AG08395 (cell line): ENCODE data around the gene EP400.
A peak's percentile ranks its signal among the peaks of the same experiment; 100 is the strongest.
"Not testable (repeated sequence)": the region's sequence is repeated elsewhere in the genome, so short reads cannot be mapped to it uniquely, and the experiment has no call there.

ENCODE experiments used
- DNase-seq: peaks from one replicate; pipeline ENCODE4 v3.0.0; 2012; ENCODE audit warnings: mixed read lengths, low spot score

The EP400 gene

DNA sequence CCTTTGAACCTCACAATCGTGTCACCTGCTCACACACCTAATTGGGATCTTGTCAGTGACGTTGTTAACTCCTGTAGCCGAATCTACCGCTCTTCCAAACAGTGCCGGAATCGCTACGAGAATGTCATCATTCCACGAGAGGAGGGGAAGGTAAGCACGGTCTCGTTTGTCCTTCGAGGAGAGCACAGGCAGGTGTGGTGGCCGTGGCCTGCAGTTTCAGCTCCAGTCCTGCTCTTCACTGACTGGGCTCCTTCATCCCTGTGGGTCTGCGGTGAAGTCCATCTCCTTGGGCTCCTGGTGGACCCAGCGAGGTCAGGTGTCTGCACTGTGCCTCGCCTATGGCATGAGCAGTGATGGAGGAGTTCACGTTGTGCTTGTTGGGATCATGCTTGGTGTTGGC lies 96.0 kb downstream of the EP400 start:
- no peak for DNase-seq

DNA sequence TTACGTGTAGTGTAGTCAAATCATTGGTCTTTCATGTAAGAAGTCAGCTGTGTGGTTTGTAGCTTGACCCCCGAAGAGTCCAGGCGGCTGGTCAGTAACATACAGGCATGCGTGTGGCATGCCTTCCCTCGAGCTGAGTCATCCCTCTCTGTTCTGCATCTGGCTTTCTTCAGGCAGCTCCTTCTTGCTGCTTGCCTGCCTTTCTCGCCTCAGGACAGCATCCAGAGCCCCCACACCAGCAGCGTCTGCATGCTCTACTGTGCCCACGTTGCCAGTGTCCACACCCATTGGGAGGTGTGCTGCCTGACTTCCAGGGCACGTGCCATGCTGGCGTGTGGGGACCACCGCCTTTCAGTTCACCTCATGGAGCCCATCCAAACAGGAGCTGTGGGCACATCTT lies 96.8 kb downstream of the EP400 start:
- DNase-seq = peak; percentile 97

DNA sequence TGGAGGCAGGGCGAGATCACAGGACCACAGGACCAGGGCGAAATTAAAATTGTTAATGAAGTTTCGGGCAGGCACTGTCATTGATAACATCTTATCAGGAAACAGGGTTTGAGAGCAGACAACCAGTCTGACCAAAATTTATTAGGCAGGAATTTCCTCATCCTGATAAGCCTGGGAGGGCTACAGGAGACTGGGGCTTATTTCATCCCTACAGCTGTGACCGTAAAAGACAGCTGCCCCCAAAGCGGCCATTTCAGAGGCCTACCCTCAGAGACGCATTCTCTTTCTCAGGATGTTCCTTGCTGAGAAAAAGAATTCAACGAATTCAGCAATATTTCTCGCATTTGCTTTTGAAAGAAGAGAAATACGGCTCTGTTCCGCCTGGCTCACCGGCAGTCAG lies 97.9 kb downstream of the EP400 start:
- DNase-seq = not testable (repeated sequence)

DNA sequence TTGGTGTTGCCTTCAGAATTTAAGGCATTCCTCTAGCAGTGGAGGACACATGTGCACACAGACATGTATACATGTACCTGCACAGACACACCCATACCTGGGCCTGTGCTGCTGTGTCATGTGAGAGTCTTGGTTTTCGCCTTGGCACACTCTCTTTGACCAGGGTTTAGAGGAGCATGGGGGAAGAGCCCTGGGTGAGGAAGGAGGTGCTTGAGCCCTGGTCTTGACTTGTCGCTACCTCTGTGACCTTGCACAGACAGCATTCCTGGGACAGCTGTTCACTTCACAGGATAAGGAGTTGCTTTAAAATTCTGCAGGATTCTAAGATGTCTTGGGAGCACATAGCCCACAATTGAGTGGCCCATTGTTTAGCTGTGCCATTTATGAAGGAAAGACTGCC lies 99.7 kb downstream of the EP400 start:
- no peak for DNase-seq

DNA sequence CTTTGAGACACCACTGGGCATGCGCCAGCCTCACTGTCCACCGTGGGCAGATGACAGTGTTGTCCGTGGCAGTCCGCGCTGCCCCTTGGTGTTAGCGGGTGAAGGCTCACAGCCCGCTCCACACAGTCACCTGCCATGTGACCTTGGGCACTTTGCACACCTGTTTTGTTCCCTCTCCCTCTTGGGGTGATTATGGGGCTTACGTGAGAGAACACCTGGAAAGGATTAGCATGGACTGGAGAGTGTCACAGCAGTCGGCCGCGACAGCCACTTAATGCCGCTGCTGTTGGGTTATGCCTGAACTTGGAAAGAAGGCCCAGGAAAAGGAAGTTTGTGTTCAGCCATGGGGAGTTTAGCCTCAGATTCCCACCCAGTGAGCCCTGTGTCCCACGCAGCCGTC lies 100.1 kb downstream of the EP400 start:
- no peak for DNase-seq

DNA sequence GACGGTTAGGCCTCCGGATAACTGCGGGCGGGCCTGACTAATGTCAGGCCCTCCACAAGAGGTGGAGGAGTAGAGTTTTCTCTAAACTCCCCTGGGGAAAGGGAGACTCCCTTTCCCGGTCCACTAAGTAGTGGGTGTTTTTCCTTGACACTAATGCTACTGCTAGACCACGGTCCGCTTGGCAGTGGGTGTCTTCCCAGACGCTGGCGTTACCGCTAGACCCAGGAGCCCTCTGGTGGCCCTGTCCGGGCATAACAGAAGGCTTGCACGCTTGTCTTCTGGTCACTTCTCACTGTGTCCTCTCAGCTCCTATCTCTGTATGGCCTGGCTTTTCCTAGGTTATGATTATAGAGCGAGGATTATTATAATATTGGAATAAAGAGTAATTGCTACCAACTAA lies 102.0 kb downstream of the EP400 start:
- DNase-seq = not testable (repeated sequence)

DNA sequence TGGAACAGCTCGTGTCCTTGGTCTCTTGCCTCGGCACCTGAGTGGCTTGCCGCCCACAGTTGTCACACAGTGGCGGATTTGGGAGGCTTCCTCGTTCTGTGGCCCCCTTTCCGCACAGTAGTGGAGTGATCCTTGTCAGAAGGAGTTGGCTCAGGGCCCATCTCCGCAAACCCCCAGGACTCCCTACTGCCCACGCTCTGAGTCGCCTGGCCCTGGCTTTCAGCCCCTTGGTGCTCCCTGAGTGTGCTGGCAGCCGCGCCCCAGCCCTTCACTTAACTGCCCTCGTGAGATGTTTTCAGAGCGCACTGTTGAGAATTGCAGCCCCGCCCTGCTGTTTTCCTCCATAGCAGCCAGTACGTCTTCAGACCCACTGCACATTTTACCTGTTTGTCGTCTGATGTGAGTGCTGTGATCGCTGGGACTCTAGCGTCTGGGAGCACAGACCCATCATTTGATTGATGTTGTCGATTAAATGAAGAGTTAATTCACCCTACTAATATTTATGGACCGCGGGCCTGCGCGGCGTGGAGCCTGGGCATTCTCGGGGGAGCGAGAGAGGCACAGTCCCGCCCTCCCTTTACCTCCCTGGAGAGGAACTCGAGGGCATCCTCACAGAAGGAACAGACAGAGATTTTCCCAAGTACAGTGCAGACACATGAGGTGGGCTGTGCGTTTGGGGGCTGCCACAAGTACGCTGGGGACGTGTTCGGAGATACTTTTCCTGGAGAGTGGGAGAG lies 102.6 kb downstream of the EP400 start:
- DNase-seq = no peak

DNA sequence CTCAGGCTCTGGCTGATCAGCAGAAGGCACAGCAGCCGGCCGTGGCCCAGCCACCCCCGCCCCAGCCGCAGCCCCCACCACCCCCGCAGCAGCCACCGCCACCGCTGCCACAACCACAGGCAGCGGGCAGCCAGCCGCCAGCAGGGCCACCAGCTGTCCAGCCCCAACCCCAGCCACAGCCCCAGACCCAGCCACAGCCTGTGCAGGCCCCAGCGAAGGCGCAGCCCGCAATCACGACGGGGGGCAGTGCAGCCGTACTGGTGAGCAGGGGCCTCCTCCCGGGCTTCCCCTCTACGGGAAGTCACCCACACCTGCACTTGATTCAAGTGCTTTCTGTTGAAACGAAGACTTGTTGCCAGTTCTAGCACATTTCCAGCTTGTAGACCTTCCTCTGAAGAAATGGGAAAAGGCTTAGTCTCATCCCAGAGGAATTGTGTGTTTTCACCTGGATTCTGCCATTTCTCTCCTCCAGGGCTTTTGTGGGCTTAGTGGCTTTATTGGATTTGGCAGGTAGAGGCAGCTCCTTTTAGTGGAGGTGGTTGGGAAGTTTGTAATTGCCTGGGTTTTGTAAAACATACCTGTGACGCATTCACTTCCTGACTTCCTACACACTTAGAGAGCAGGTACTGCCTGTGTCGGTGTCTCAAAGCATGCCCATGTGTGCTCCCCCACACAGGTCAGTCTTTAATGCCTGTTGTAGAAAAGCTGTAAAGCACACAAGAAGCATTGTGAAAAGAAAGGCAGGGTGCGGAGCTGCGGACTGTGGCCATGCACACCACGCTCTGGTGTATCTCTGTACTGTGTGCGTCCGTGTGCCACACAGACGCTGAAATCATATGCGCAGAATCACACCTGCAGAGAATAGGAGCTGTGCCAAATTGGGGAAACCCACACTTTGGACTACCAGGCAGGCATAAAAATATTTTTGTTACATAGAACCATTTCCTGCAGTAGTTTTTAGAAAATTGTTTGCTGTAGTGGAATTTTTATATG lies 103.9 kb downstream of the EP400 start:
- no peak for DNase-seq

DNA sequence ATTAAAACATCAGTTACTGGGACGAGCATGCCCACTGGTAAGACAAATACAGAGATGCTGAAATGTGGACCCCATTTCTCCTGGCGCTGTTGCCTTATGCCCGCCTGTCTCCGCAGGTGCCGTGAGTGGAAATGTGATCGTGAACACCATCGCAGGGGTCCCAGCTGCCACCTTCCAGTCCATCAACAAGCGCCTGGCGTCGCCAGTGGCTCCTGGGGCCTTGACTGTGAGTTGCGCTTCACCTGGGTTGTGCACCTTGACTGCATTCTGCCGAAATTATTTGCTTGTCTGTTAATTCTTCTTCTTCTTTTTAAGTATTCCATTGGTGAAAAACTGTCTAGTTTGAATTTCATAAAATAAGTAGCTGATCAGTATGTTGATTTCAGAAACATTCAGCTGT lies 105.2 kb downstream of the EP400 start:
- no peak for DNase-seq

DNA sequence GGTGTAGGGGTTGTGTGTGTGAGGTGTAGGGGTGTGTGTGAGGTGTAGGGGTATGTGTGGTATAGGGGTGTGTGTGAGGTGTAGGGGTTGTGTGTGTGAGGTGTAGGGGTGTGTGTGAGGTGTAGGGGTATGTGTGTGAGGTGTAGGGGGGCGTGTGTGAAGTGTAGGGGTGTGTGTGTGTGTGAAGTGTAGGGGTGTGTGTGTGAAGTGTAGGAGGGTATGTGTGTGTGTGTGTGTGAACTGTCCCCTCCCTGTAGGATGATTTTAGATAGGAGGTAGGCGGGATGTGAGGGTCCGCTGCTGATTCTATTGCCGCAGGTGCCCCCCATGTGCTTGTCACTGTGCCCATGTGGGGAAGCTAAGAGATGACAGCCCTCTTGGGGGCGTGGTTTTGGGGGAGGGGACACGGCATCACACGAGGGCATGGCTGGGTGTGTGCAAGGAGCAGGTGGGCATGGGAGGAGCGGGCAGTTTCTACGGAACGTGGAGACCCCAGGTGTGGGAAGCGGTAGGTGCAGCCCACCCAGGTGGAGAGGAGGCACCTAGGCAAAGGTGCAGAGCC lies 105.9 kb downstream of the EP400 start:
- DNase-seq = no peak

DNA sequence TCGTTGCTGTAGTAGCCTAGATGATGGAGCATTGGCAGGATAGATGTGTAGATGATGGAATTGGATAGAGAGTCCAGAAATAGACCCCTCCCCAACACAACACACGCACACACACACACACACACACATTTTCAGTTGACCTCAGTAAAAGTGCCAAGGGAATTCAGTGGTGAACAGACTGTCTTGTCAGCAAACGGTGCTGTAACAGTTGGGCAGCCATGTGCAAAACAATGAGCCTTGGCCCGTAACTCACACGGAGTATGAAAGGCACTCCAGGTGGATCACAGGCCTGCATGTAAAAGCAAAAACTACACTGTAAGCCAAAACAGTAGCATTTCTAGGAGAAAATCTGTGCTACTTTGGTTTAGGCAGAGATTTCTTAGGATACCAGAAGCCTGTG lies 106.6 kb downstream of the EP400 start:
- no peak for DNase-seq

DNA sequence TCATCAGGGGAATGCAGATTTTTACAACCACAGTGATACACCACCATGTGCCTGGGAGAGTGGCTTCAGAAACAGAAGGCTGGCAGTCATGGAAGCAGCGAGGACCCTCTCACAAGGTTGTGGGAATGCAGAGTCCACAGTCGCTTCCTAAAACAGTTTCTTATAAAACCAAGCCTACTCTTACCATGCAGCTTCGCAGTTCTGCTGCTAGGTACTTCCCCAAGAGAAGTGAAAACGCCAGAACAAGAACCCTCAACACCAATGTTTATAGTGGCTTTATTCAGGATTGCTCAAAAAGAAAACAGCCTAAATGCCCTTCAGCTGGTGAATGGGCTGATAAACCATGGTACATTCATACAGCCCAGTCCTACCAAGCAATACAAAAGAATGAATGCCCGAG lies 107.2 kb downstream of the EP400 start:
- DNase-seq = no peak

DNA sequence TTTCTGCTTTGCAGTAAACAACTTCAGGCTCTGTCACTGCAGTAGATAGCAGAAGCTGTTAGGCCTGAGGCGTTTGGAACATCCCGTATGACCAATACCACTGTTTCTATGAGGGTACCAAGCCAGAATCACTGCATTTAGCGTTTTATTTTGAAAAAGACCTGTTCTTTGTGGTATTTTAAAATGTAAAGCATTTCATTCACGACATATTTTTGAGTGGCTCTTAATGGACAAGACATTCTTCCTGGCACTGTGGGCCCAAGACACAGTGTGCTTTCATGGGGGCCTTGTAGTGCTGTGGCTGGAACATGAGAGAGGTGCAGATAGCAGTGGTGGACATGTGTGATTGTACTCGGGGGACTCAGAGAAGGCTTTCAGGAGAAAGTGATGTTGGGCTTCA lies 107.9 kb downstream of the EP400 start:
- no peak for DNase-seq

DNA sequence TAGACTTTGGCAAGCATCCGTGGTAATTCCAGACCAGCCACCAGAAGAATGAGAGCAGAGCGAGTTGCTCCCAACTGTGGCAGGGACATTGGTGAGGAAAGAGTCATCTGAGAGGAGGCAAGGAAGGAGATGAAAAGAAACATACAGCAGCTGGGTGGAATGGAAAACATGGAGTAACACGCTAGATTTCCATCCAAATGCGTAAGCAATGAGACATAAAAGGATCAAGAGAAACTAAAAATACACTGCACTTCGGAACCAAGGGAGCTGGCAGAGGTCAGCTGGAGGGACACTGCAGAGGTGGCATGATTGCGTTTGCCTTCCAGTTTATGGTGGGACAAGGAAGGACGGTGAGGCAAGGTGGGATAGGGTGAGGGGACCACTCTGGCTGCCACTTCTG lies 111.5 kb downstream of the EP400 start:
- peak; percentile 53 for DNase-seq

DNA sequence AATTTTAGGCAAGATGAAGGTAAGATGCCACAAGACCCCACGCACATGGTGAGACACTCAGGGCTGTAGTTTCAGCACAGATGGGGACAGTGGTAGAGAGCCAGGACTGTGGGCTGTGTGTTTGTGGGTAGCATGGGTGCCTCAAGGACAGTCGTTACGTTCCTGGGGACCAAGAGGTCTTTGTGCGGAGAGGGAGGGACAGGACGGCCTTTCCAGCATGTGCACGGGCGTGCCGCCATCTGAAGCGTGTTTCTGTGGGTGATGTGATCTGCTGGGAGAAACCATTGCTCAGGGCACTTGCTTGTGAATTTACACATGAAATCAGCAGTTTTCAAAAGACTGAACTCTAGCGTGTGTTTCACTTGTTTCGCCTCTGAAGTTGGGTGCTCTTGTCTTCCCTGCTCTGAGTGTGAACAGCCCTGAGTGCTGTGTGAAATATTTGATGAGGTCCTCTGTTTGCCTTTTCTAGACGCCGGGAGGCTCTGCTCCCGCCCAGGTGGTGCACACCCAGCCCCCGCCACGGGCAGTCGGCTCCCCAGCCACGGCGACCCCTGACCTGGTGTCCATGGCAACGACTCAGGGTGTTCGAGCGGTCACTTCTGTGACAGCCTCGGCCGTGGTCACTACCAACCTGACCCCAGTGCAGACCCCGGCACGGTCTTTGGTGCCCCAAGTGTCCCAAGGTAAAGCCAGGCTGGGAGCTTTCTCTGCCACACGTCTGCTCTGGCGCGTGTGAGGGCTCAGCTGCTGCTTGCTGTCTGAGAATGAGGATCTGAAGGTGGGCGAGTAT lies 112.1 kb downstream of the EP400 start:
- DNase-seq = no peak

DNA sequence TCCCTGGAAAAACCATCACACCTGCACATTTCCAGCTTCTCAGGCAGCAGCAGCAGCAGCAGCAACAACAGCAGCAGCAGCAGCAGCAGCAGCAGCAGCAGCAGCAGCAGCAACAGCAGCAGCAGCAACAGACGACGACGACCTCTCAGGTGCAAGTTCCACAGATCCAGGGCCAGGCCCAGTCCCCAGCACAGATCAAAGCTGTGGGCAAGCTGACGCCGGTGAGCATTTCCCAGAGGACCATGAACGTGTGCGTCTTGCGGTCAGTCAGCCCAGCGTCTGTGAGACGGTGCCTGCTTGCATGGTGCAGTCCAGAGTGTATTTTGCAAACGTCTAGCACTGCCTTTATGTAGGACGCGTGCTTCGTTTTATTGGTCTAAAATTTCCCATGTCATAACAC lies 112.7 kb downstream of the EP400 start:
- DNase-seq = no peak

DNA sequence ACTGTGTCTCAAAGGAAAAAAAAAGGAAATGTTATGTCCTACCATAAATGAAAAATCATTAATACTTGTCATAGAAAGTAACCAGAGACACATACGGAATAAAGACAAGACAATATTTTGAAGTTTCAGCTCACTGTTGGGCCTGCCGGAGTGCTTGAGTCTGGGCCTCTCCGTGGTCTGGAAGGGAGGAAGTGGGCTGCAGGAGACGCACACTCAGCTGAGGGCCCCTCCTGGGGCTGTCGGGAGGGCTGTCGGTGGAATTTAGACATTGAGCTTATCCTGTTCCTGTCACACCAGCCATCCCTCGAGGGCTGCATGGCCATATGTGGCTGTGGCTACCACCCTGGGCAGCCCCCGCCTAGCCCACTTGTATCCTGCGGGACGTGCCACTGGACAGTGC lies 113.7 kb downstream of the EP400 start:
- no peak for DNase-seq

DNA sequence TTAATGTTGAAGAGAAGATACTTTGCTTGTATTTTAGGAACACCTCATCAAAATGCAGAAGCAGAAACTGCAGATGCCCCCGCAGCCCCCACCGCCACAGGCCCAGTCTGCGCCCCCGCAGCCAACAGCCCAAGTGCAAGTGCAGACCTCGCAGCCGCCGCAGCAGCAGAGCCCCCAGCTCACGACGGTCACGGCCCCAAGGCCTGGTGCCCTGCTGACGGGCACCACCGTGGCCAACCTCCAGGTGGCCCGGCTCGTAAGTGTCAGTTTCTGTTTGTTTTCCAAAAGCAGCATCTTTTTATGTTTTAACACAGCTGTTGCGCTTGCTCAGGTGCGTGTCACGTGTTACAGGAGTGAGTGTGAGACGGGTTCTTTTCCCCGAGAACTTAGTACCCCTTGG lies 114.9 kb downstream of the EP400 start:
- no peak for DNase-seq

DNA sequence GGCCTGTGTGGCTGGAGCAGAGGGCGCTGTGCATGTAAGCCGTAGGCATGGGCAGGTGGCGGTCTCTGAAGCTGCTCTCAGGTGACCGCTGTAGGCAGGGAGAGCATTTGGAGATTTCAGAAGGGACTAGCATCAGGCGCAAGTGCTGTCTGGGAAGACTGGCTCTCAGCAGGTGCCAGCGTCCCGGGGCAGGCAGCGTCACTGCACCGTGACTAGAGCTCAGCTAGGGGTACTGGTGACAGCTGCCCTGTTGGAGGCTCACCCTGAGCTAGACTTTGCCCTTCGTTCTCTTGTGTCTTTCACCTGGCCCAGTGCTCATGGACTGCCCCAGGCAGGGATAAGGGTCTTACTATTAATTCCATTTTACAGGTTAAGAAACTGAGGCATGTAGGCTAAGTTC lies 115.5 kb downstream of the EP400 start:
- no peak for DNase-seq

DNA sequence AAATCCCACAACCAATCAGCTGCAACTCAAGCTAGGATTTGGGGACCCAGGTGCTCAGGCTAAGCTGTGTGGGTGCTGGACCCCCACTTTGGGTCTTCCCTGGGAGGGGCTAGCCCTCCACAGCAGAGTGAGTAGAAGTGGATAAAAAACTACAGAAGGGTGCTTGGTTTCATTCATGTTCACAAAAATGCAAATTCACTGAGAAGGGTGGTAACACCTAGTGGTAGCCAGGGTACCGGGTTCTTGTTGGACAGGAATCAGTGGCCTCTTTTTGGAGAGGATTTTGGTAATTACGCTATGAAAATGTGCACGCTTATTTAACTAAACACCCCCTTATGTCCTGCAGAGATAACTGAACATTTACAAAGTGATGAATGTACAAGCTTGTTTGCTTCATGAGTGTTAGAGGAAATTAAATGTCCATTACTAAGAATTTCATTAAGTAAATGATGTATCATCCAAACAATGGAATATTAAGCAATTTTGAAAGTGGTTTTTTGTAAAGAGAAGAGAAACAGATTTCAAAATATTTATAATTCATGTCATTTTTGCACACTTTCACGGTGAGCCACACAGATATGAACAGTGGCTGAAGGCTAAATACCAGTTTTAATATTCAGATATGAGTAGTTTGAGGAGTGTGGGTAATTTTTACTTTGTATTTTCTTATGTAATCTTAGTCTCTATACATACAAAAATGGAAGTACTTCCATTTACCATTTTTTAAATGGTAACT lies 116.0 kb downstream of the EP400 start:
- DNase-seq = no peak

DNA sequence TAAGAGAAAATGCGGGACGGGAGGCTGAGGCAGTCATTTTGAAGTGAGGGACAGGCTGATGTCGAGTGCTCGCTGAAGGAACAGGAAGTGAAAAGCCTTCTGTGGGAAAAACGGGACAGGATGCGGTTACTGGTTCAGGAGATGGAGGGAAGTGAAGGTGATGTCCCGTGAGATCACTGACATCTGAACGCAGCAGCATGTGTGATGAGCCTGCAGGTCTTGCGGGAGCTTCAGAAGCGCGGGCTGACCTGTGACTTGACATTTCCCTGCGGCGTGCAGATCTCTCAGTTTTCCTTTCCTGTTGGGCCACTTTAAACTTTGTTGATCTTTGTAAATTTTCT lies 116.6 kb downstream of the EP400 start:
- no peak for DNase-seq

DNA sequence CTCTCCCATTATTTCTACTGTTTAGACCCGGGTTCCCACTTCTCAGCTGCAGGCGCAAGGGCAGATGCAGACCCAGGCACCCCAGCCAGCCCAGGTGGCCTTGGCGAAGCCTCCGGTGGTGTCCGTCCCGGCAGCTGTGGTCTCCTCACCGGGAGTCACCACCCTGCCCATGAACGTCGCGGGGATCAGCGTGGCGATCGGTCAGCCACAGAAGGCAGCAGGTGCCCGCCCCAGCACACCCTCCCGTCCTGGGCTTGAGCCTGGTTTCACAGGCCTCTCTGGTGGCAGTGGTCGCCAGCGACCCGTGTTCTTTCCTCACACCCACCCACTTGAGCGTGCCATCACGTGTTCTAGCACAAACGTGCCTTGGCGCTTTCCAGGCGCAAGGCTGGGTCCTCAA lies 117.0 kb downstream of the EP400 start:
- no peak for DNase-seq
